ENCODE measurements around the gene RECQL. TPM values are rescaled to one million over a fixed set of nuclear protein-coding genes. Genes with fewer than 3 reads are reported as not detected.

RECQL gene
- total and polyA plus RNA-seq, 9 of the 15 experiments (the other 6 are each of a cell fraction or from before 2014, with no cell fraction given): 22.2 to 44.7 (median 28.5) TPM

- TF ChIP-seq POLR2AphosphoS5 (IDR thresholded peaks at IDR 0.05; ENCODE audit: control insufficient read depth, insufficient read depth, low read depth, low read length) (peak; percentile 78), HES1 (IDR thresholded peaks at IDR 0.05; ENCODE audit: low read depth) (no peak), TCF3 (CRISPR knock-in tag; IDR thresholded peaks at IDR 0.05) (no peak), RBBP5 (IDR thresholded peaks at IDR 0.05; ENCODE audit: borderline replicate concordance, insufficient read depth, low read length, poor library complexity, severe bottlenecking) (peak; percentile 81), KDM1A (IDR thresholded peaks at IDR 0.05) (no peak; a peak in 1 of 4 replicates), CXXC5 (CRISPR knock-in tag; IDR thresholded peaks at IDR 0.05) (peak; percentile 45; the same call in 1 of the 2 replicates), GTF2A2 (tag; IDR thresholded peaks at IDR 0.05) (no peak), NR4A1 (CRISPR knock-in tag; IDR thresholded peaks at IDR 0.05) (no peak), NR4A1 (tag; IDR thresholded peaks at IDR 0.05) (no peak), KHSRP (IDR thresholded peaks at IDR 0.05) (no peak), KAT7 (CRISPR knock-in tag; IDR thresholded peaks at IDR 0.05; ENCODE audit: borderline replicate concordance) (0 out of 2 replicates have a peak, but pooled peaks have one; percentile 40), SP2 (IDR thresholded peaks at IDR 0.05; ENCODE audit: extremely low read depth, low read depth, low read length, poor library complexity, severe bottlenecking) (peak; percentile 3), HDAC8 (tag; IDR thresholded peaks at IDR 0.05) (no peak), TARDBP (IDR thresholded peaks at IDR 0.05) (no peak), SPI1 (IDR thresholded peaks at IDR 0.05; ENCODE audit: borderline replicate concordance, low read depth, low read length) (peak; percentile 48; the same call in 1 of the 2 replicates), POLR2B (IDR thresholded peaks at IDR 0.05; ENCODE audit: low read depth, partially characterized antibody) (peak; percentile 57), RBM25 (IDR thresholded peaks at IDR 0.05; ENCODE audit: low read depth, low read length, severe bottlenecking) (peak; percentile 90), SIX5 (IDR thresholded peaks at IDR 0.05; ENCODE audit: borderline replicate concordance in 1 of 2, insufficient read depth in 1 of 2, low read depth in 1 of 2, low read length in 2 of 2) (no peak), SIN3B (IDR thresholded peaks at IDR 0.05; ENCODE audit: low read depth) (peak; percentile 51), CHAMP1 (IDR thresholded peaks at IDR 0.05) (peak; percentile 91)
- TF ChIP-seq, protein P1, sequence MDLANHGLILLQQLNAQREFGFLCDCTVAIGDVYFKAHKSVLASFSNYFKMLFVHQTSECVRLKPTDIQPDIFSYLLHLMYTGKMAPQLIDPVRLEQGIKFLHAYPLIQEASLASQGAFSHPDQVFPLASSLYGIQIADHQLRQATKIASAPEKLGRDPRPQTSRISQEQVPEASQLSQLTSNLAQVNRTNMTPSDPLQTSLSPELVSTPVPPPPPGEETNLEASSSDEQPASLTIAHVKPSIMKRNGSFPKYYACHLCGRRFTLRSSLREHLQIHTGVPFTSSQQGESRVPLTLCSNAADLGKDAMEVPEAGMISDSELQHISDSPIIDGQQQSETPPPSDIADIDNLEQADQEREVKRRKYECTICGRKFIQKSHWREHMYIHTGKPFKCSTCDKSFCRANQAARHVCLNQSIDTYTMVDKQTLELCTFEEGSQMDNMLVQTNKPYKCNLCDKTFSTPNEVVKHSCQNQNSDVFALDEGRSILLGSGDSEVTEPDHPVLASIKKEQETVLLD (IDR thresholded peaks at IDR 0.05): no peak
- TF ChIP-seq, protein P2, sequence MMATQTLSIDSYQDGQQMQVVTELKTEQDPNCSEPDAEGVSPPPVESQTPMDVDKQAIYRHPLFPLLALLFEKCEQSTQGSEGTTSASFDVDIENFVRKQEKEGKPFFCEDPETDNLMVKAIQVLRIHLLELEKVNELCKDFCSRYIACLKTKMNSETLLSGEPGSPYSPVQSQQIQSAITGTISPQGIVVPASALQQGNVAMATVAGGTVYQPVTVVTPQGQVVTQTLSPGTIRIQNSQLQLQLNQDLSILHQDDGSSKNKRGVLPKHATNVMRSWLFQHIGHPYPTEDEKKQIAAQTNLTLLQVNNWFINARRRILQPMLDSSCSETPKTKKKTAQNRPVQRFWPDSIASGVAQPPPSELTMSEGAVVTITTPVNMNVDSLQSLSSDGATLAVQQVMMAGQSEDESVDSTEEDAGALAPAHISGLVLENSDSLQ (IDR thresholded peaks at IDR 0.05): peak; percentile 52
These were observed at the start of gene RECQL, which contains the start of gene GOLT1B (continued) for GRCh38 chr12:21501258-21502163.
